Right ventricle myocardium superior (tissue), 1 donor: ENCODE data around the gene FAM50A. TPM values are rescaled to one million over a fixed set of nuclear protein-coding genes. Genes with fewer than 3 reads are reported as not detected.
A peak's percentile ranks its signal among the peaks of the same experiment; 100 is the strongest.

Experiments used
- ATAC-seq: fragments of 200-7000 bp; cut with Tn5 transposase; one replicate; pipeline ENCODE4 v1.9.1; 2020; ENCODE audit warnings: mild to moderate bottlenecking; ENCODE audit not compliant: poor library complexity
- DNase-seq: peaks from one replicate; pipeline ENCODE4 v3.0.0-alpha.2; 2020
- intact Hi-C: fragments of 100-400 bp; cut with DNase I; formaldehyde crosslinking; loops from one replicate; pipeline ENCODE4 v1.11.2; 2022
- total RNA-seq: library from RNA; stranded (reverse); fragmentation: NEBNext Ultra II Directional; extraction: Animal tissue kit (Norgen Biotek cat#: 25700); gene quantifications from one replicate; pipeline ENCODE4 v1.2.1, GENCODE V29; 2021
- donor health status: DM: no; HTN: yes; CAD: no; lungs with severe emphysema.

The FAM50A gene
- total RNA-seq, 1 donor from 2014 or later = 45.6 TPM

DNA sequence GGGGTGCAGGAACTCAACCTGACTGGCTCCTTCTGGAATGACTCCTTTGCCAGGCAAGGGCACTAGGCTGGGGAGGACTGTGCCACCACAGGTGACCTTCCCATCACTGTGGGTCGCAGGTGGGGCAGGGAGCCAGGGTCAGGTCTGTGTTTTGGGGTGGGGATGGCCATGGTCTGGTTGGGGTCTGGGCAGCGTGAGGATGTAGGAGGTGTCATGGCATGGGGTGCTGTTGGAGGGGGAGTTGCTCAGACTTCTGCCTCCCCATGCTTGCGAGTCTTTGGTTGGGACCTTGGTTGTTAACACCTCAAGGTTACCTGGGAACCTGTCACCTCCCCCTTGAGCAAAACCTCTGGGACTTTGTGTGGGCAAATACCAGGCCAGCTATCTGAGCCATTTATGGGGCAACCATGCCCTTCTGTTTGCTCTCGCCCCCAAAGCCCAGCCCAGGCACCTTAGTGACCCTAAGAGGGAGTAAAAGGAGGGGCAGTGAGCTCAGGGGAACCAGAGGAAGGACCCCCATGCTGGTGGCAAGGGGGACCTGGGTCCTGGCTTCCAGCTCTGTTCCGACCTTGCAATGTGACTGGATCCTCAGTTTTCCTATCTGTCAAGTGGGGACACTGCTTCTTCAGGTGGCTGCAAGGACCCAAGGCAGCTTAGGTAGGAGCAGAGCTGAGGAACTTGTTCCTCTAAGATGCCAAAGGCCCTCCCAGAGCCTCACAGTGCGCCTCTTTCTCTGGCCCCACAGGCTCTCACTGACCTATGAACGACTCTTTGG lies 9.4 kb upstream of the FAM50A start:
- DNase-seq = no peak
- no peak for ATAC-seq
- intact Hi-C loops = no loop called here

DNA sequence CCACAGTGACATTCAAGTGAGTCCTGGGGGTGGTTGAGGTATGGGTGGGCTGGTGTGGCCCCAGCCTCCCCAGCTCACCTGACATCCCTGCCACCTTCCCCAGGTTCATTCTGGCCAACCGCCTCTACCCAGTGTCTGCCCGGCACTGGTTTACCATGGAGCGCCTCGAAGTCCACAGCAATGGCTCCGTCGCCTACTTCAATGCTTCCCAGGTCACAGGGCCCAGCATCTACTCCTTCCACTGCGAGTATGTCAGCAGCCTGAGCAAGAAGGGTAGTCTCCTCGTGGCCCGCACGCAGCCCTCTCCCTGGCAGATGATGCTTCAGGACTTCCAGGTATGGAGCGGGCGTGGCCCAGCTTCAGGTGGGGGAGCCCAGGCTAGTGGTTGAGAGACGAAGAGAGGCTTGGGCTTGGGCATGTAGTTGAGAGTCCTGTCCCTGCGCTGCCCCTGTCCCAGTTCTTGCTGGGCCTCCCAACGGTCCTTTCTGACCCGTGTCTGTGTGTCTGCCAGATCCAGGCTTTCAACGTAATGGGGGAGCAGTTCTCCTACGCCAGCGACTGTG lies 8.7 kb upstream of the FAM50A start:
- intact Hi-C loops = no loop called here
- ATAC-seq (no peak), DNase-seq (no peak)

DNA sequence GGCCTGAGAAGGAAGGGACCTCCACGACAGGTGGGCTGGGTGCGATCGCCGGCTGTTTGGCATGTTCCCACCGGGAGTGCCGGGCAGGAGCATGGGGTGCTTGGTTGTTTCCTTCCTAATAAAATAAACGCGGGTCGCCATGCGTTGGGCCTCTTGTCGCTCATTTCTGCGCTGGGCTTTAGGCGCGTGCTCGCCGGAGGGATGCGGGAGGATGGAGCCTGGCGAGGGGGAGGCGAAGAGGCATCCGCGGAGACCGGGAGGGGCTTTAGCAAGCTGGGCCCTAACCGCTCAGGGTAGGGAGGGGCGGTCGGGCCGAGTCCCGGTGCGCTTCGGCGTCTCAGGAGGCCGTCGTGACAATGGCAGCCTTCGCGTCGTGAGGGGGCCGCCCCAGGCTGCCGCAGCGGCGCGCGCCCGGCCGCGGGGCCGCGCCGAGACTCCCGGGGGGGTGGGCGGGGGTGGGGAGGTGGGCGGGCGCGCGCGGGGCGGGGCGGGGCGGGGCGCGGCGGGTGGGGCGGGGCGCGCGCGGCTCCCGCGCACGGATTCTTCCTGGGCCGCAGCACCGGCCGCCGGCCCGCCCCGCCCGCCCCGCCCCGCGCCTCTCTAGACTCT lies 7.5 kb upstream of the FAM50A start:
- peak; percentile 38 for ATAC-seq
- DNase-seq = no peak
- intact Hi-C loops = no loop called here

GRCh38 chrX:154436983-154437752 lies 6.8 kb upstream of the FAM50A start, which contains the start of gene GDI1:
Gene GDI1, plus strand, starts transcription at chrX:154437154. Its CDS starts 101 bp downstream, at chrX:154437255.
- peak; percentile 79 for ATAC-seq
- intact Hi-C loops = no loop called here
- peak; percentile 74 for DNase-seq

DNA sequence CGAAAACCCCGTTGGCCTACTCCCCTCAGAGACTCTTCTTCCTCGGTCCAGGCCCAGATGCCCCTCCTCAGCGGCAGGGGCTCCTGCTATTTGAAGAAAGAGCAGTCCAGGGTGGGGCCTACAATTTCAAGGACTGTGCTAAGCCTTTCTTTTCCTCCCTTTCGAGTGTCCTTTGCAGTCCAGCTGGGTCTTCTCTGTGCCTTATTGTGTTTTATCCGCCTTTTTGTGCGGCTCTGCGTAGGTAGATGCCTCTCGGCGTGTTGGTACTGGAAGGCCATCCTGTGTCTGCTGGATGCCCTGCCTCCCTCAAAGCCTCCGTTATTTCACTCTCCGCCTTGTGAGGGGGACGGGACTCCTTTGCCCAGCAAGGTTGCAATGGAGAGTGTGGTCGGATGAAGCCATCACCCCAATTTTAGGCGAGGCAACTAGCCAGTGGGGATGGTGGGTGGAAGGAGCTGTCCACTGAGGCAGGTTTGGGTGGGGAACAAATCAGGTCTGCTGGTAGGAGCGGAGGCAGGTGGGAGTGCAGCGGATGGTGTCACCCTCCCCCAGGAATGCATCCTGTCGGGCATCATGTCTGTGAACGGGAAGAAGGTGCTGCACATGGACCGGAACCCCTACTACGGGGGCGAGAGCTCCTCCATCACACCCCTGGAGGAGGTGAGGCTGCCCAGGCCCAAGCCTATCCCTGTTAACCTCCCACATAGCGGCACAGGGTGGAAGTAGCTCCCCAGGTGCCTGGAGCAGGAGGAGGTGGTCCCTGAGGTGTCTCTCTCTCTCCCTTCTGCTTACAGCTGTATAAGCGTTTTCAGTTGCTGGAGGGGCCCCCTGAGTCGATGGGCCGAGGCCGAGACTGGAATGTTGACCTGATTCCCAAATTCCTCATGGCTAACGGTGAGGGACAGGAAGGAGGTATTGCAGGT lies 5.7 kb upstream of the FAM50A start:
- DNase-seq (no peak), ATAC-seq (no peak)
- intact Hi-C loops = no loop called here

DNA sequence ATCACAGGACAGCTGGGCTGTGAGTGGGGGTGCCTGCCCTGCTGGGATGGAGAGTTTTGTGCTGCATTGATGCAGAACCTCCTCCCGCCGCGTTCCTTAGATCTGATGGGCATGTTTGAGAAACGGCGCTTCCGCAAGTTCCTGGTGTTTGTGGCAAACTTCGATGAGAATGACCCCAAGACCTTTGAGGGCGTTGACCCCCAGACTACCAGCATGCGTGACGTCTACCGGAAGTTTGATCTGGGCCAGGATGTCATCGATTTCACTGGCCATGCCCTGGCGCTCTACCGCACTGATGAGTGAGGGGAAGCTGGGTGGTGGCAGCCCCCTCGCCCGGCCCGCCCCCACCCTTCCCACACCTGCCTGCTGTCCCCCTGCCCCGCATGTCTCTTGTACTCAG lies 4.1 kb upstream of the FAM50A start:
- no peak for DNase-seq
- intact Hi-C loops = no loop called here
- ATAC-seq = no peak

DNA sequence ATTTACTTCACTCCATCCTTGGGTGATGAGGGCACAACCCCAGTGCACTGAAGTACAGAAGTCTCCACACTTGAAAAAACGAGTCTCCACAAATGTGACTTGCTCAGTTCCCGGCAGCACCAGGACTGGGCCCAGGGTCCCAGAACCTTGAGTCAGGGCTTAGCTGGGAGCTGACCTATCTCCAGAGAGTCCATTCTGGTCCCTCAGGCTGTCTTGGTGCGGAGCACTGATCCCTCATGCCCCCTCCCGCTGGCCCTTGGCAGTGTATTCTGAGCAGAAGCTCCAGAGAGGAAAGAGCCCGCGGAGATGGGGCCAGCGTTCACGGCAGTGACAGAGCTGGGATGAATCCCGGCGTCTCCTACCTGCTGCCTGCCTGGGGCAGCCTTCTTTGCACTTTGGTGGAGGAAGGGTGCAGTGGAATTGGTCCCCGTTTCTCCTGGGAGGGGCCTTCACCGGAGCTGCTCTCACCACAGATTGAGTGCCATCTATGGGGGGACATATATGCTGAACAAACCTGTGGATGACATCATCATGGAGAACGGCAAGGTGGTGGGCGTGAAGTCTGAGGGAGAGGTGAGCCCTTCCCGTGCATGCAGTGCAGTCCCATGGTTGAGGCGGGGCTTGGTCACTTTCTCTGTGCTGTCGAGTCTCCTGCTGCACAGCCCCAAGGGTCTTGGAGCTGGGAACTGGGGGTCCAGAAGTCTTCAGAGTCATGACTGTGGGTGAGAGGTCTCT lies 3.2 kb upstream of the FAM50A start:
- intact Hi-C loops = no loop called here
- ATAC-seq (no peak), DNase-seq (no peak)

GRCh38 chrX:154441564-154441963 lies 2.4 kb upstream of the FAM50A start:
- DNase-seq (no peak), ATAC-seq (no peak)

GRCh38 chrX:154441984-154442707 lies 1.8 kb upstream of the FAM50A start:
- DNase-seq = no peak
- intact Hi-C loops = no loop called here
- ATAC-seq = no peak

More at GRCh38 chrX:154441564-154441963, 2.4 kb upstream of the FAM50A start:
- intact Hi-C loops = no loop called here

GRCh38 chrX:154443479-154443910 lies 446 bp upstream of the FAM50A start:
- DNase-seq (no peak), ATAC-seq (peak; percentile 18)
- intact Hi-C loops = no loop called here

GRCh38 chrX:154444755-154445246 lies 860 bp downstream of the FAM50A start:
- ATAC-seq = no peak

GRCh38 chrX:154445776-154446175 lies 1.8 kb downstream of the FAM50A start:
- DNase-seq = no peak
- intact Hi-C loops = no loop called here
- ATAC-seq = no peak

More at GRCh38 chrX:154444755-154445246, 860 bp downstream of the FAM50A start:
- DNase-seq = no peak
- intact Hi-C loops = no loop called here

DNA sequence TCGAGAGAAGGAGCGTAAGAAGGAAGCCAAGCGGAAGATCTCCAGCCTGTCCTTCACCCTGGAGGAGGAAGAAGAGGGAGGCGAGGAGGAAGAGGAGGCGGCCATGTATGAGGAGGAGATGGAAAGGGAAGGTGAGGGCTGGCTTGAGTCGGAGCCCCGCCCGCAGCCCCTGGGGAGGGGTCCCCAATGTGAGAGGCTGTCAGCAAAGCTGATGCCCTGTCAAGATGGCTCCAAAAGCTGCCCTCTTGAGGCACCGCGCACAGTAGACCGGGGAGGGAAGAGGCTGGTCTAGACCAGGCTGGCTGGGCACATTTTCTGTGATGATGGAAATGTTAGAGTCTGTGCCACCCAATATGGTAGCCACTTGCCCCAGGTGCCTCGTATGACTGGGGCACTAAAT lies 2.5 kb downstream of the FAM50A start:
- intact Hi-C loops = no loop called here
- ATAC-seq = no peak
- no peak for DNase-seq

- intact Hi-C loops = no loop called here
- no peak for ATAC-seq
- no peak for DNase-seq
These were observed 4.5 kb downstream of the FAM50A start for GRCh38 chrX:154448484-154448883.

GRCh38 chrX:154449618-154450017 lies 5.7 kb downstream of the FAM50A start:
- DNase-seq = no peak
- ATAC-seq = no peak
- intact Hi-C loops = loop anchor here (10.0 kb wide), 1 partner anchor 45 kb away; the partner anchor contains the start of gene DNASE1L1

GRCh38 chrX:154450312-154450711 lies 6.4 kb downstream of the FAM50A start:
- intact Hi-C loops = loop anchor here (10.0 kb wide), 1 partner anchor 46 kb away; the partner anchor contains the start of gene DNASE1L1
- ATAC-seq (no peak), DNase-seq (no peak)

DNA sequence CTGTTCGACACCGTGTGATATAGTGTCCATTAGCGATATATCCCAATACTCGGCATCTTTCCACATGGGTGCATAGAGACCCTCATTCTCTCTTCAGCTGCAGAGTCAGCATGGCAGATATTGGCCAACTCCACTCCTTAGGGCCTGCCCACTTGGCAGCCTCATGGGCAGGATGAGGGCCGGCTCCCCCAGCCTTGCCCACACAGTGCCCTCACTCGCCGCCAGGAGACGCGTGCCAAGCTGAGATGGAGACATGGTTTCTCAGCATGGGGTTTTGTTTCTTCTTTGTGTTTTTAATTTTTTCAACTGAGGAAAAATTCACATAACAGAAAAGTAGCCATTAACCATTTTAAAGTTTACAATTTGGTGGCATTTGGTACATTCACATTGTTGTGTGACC lies 8.9 kb downstream of the FAM50A start:
- DNase-seq = no peak
- no peak for ATAC-seq
- intact Hi-C loops = loop anchor here (10.0 kb wide), 1 partner anchor 48 kb away; the partner anchor contains the start of gene DNASE1L1
